ENCODE measurements around the gene CSTB. TPM values are rescaled to one million over a fixed set of nuclear protein-coding genes. Genes with fewer than 3 reads are reported as not detected.

CSTB gene
- polyA plus RNA-seq, 4 donors: 42.1 to 109 (median 61.5) TPM

DNA sequence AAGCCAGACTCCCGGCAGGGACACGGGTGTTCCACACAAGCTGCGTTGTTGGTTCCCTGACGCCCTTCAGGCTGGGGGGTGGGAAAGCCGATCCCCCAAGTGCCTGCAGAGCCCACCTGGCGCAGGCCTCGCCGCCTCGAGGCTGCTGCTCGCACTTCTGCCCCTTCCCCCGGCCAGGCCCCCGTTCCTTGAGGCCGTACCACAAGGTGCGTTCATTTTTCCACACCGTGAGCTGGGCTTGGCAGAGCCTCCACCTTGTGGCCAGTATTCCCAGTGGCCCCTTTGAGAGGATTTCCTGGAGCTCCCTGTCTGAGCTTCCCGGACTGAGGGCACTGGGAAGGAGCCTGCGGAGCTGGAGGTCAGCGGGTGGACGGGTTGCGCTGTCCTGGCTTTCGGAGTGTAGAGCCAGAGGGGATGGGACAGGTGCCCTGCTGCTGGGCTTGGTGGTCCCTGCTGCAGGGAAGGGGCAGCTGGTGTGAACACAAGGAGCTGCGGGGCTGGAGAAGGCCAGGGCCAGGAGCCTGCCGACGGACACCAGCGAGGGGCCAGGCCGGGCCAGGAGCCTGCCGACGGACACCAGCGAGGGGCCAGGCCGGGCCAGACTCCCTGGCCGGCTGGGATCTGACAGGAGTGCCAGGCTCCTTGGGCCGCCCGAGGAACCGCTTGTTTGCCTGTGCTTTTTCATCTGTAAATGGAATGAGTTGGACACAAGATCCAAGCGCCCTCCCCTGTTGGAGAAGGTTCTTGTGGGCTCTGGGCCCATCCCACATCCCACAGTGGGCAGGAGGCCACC, 38.8 kb downstream of the CSTB start:
- DNase-seq: no peak

GRCh38 chr21:43736224-43736883, 39.8 kb downstream of the CSTB start:
- H3K27ac ChIP-seq (ENCODE audit: low read depth in 1 of 3, low read length in 2 of 3): peak overlapping the region in 1 of 3 donors; percentile 72
- FAIRE-seq (no peak), DNase-seq (no peak)
- no peaks in the 10 kb centered on the region for H3K27me3 ChIP-seq (ENCODE audit: control insufficient read depth in 3 of 3, insufficient read depth in 3 of 3, low read length in 3 of 3)
- peaks cover 0 to 85% (median 2%) of the 10 kb centered on the region in 3 donors for H3K36me3 ChIP-seq (ENCODE audit: control insufficient read depth in 3 of 3, insufficient read depth in 2 of 3, low read depth in 1 of 3, low read length in 3 of 3)
- no peak overlapping the region for H3K4me3 ChIP-seq (ENCODE audit: low read depth in 1 of 3, low read length in 3 of 3)
- WGBS, 3 donors: 92 to 95% (median 94%) methylated on average over 25 of the region's 25 CpGs
- peaks cover 5 to 83% (median 12%) of the 10 kb centered on the region in 3 donors for H3K4me1 ChIP-seq (ENCODE audit: control insufficient read depth in 3 of 3, insufficient read depth in 2 of 3, low read depth in 1 of 3, low read length in 2 of 3)
- H3K9me3 ChIP-seq (ENCODE audit: control insufficient read depth in 2 of 2, insufficient read depth in 1 of 2, low read depth in 1 of 2, low read length in 1 of 2): no peaks in the 10 kb centered on the region

More for the DNA sequence above, 38.8 kb downstream of the CSTB start:
- peak overlapping the region; percentile 42 to 78 (median 72) for H3K27ac ChIP-seq (ENCODE audit: low read depth in 1 of 3, low read length in 2 of 3)
- no peak overlapping the region for H3K4me3 ChIP-seq (ENCODE audit: low read depth in 1 of 3, low read length in 3 of 3)
- peaks cover 5 to 74% (median 12%) of the 10 kb centered on the region in 3 donors for H3K4me1 ChIP-seq (ENCODE audit: control insufficient read depth in 3 of 3, insufficient read depth in 2 of 3, low read depth in 1 of 3, low read length in 2 of 3)
- WGBS, 3 donors: 92 to 96% (median 93%) methylated on average over 30 to 35 of the region's 35 CpGs
- no peaks in the 10 kb centered on the region for H3K27me3 ChIP-seq (ENCODE audit: control insufficient read depth in 3 of 3, insufficient read depth in 3 of 3, low read length in 3 of 3)
- FAIRE-seq: no peak
- peaks cover 0 to 87% (median 2%) of the 10 kb centered on the region in 3 donors for H3K36me3 ChIP-seq (ENCODE audit: control insufficient read depth in 3 of 3, insufficient read depth in 2 of 3, low read depth in 1 of 3, low read length in 3 of 3)
- no peaks in the 10 kb centered on the region for H3K9me3 ChIP-seq (ENCODE audit: control insufficient read depth in 2 of 2, insufficient read depth in 1 of 2, low read depth in 1 of 2, low read length in 1 of 2)

GRCh38 chr21:43735236-43736091, 40.6 kb downstream of the CSTB start:
- peaks cover 5 to 91% (median 14%) of the 10 kb centered on the region in 3 donors for H3K4me1 ChIP-seq (ENCODE audit: control insufficient read depth in 3 of 3, insufficient read depth in 2 of 3, low read depth in 1 of 3, low read length in 2 of 3)
- no peak overlapping the region for H3K4me3 ChIP-seq (ENCODE audit: low read depth in 1 of 3, low read length in 3 of 3)
- H3K27me3 ChIP-seq (ENCODE audit: control insufficient read depth in 3 of 3, insufficient read depth in 3 of 3, low read length in 3 of 3): no peaks in the 10 kb centered on the region
- FAIRE-seq: no peak
- peaks cover 0 to 84% (median 2%) of the 10 kb centered on the region in 3 donors for H3K36me3 ChIP-seq (ENCODE audit: control insufficient read depth in 3 of 3, insufficient read depth in 2 of 3, low read depth in 1 of 3, low read length in 3 of 3)
- WGBS, 3 donors: 90 to 94% (median 93%) methylated on average over 21 to 22 of the region's 22 CpGs
- H3K9me3 ChIP-seq (ENCODE audit: control insufficient read depth in 2 of 2, insufficient read depth in 1 of 2, low read depth in 1 of 2, low read length in 1 of 2): no peaks in the 10 kb centered on the region
- peak overlapping the region in 1 of 3 donors; percentile 66 for H3K27ac ChIP-seq (ENCODE audit: low read depth in 1 of 3, low read length in 2 of 3)
- no peak for DNase-seq

DNA sequence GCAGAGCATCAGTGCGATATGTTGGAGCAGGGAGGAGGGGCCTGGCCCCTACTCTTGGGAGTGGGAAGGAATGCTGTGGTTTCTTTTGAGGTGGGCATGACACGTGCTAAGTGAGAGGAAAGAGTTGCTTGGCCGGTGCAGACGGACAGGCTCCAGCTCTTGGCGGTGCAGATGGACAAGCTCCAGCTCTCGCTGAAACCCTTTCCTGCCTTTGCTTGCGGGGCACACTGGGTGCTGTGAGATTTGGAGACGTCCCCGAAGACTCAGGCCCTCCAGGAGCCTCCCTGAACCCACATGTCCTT, 41.2 kb downstream of the CSTB start:
- no peaks in the 10 kb centered on the region for H3K9me3 ChIP-seq (ENCODE audit: control insufficient read depth in 2 of 2, insufficient read depth in 1 of 2, low read depth in 1 of 2, low read length in 1 of 2)
- DNase-seq (no peak), FAIRE-seq (no peak)
- H3K27ac ChIP-seq (ENCODE audit: low read depth in 1 of 3, low read length in 2 of 3): peak overlapping the region in 2 of 3 donors; percentile 66 to 74
- H3K4me3 ChIP-seq (ENCODE audit: low read depth in 1 of 3, low read length in 3 of 3): no peak overlapping the region
- no peaks in the 10 kb centered on the region for H3K27me3 ChIP-seq (ENCODE audit: control insufficient read depth in 3 of 3, insufficient read depth in 3 of 3, low read length in 3 of 3)
- peaks cover 0 to 79% (median 2%) of the 10 kb centered on the region in 3 donors for H3K36me3 ChIP-seq (ENCODE audit: control insufficient read depth in 3 of 3, insufficient read depth in 2 of 3, low read depth in 1 of 3, low read length in 3 of 3)
- WGBS, 3 donors: 65 to 68% (median 67%) methylated on average over 9 of the region's 9 CpGs
- H3K4me1 ChIP-seq (ENCODE audit: control insufficient read depth in 3 of 3, insufficient read depth in 2 of 3, low read depth in 1 of 3, low read length in 2 of 3): peaks cover 5 to 89% (median 14%) of the 10 kb centered on the region in 3 donors

GRCh38 chr21:43734131-43734927, 41.8 kb downstream of the CSTB start:
- Histone ChIP-seq H3K4me3 (ENCODE audit: low read depth in 1 of 3, low read length in 3 of 3) (no peak overlapping the region), H3K27ac (ENCODE audit: low read depth in 1 of 3, low read length in 2 of 3) (peak overlapping the region; percentile 66 to 74 (median 73)), H3K9me3 (ENCODE audit: control insufficient read depth in 2 of 2, insufficient read depth in 1 of 2, low read depth in 1 of 2, low read length in 1 of 2) (no peaks in the 10 kb centered on the region), H3K4me1 (ENCODE audit: control insufficient read depth in 3 of 3, insufficient read depth in 2 of 3, low read depth in 1 of 3, low read length in 2 of 3) (peaks cover 5 to 89% (median 15%) of the 10 kb centered on the region in 3 donors), H3K36me3 (ENCODE audit: control insufficient read depth in 3 of 3, insufficient read depth in 2 of 3, low read depth in 1 of 3, low read length in 3 of 3) (peaks cover 0 to 78% (median 2%) of the 10 kb centered on the region in 3 donors), H3K27me3 (ENCODE audit: control insufficient read depth in 3 of 3, insufficient read depth in 3 of 3, low read length in 3 of 3) (no peaks in the 10 kb centered on the region)
- DNase-seq (peak; percentile 42 to 95), FAIRE-seq (no peak)
- 23 to 53% (median 42%) methylated on average over 25 of the region's 25 CpGs for WGBS, 3 donors

DNA sequence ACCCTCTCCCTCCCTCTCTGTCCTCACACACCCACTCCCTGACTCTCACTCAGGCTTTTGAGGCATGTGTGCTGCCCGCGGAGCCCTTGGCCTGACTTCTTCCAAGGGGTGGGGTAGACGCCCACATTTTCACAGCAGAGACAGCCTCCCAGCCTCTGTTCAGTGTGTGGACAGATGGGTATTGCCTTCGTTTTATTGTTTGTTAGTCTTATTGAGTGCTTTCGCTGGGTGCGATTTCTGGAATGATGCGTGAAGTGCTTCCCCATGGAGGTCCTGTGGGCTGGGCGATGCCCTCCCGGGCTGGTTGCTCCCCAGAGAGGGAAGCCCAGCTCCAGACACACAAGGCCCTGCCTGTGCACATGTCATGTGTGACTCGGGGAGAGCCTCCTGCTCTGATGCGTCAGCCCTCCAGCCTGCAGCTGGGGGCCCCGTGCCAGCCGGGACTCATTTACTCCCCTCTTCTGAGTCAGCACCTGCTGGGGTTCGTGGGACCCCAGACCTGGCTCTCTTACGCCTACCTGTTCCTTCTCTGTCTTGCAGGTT, 42.5 kb downstream of the CSTB start:
- Histone ChIP-seq H3K36me3 (ENCODE audit: control insufficient read depth in 3 of 3, insufficient read depth in 2 of 3, low read depth in 1 of 3, low read length in 3 of 3) (peaks cover 0 to 77% (median 2%) of the 10 kb centered on the region in 3 donors), H3K27me3 (ENCODE audit: control insufficient read depth in 3 of 3, insufficient read depth in 3 of 3, low read length in 3 of 3) (no peaks in the 10 kb centered on the region), H3K4me3 (ENCODE audit: low read depth in 1 of 3, low read length in 3 of 3) (peak overlapping the region in 1 of 3 donors; percentile 3), H3K4me1 (ENCODE audit: control insufficient read depth in 3 of 3, insufficient read depth in 2 of 3, low read depth in 1 of 3, low read length in 2 of 3) (peaks cover 12 to 89% (median 19%) of the 10 kb centered on the region in 3 donors), H3K27ac (ENCODE audit: low read depth in 1 of 3, low read length in 2 of 3) (peak overlapping the region; percentile 66 to 74 (median 73)), H3K9me3 (ENCODE audit: control insufficient read depth in 2 of 2, insufficient read depth in 1 of 2, low read depth in 1 of 2, low read length in 1 of 2) (no peaks in the 10 kb centered on the region)
- FAIRE-seq: no peak
- DNase-seq: peak in 1 of 2 donors; percentile 73
- WGBS, 3 donors: 16 to 49% (median 33%) methylated on average over 14 to 15 of the region's 15 CpGs

GRCh38 chr21:43733060-43733459, 43.0 kb downstream of the CSTB start:
- H3K27ac ChIP-seq (ENCODE audit: low read depth in 1 of 3, low read length in 2 of 3): peak overlapping the region; percentile 66 to 91 (median 73)
- no peaks in the 10 kb centered on the region for H3K9me3 ChIP-seq (ENCODE audit: control insufficient read depth in 2 of 2, insufficient read depth in 1 of 2, low read depth in 1 of 2, low read length in 1 of 2)
- peaks cover 15 to 89% (median 19%) of the 10 kb centered on the region in 3 donors for H3K4me1 ChIP-seq (ENCODE audit: control insufficient read depth in 3 of 3, insufficient read depth in 2 of 3, low read depth in 1 of 3, low read length in 2 of 3)
- WGBS, 3 donors: 25 to 41% (median 40%) methylated on average over 7 to 10 of the region's 10 CpGs
- no peaks in the 10 kb centered on the region for H3K27me3 ChIP-seq (ENCODE audit: control insufficient read depth in 3 of 3, insufficient read depth in 3 of 3, low read length in 3 of 3)
- no peak for DNase-seq
- FAIRE-seq: no peak
- peak overlapping the region in 1 of 3 donors; percentile 3 for H3K4me3 ChIP-seq (ENCODE audit: low read depth in 1 of 3, low read length in 3 of 3)
- H3K36me3 ChIP-seq (ENCODE audit: control insufficient read depth in 3 of 3, insufficient read depth in 2 of 3, low read depth in 1 of 3, low read length in 3 of 3): peaks cover 0 to 75% (median 2%) of the 10 kb centered on the region in 3 donors

All from small intestine (tissue), 7 donors.